Esophagus squamous epithelium (tissue), 4 donors: ENCODE results near the gene MED27.

Experiments used
- CTCF ChIP-seq, 6 experiments: fragments of 450-650 bp in 4 of 6; fragments of 200-600 bp in 2 of 6; sonication (generic) in 2 of 6; IDR thresholded peaks; one replicate each; pipeline ENCODE4 v1.5.1; 2016 to 2019; ENCODE audit warnings: antibody characterized with exemption in 6 of 6, mild to moderate bottlenecking in 4 of 6, moderate library complexity in 4 of 6
- POLR2A ChIP-seq, 4 donors: fragments of 450-650 bp; IDR thresholded peaks; one replicate each; pipeline ENCODE4 v1.6.1; 2017; ENCODE audit warnings: antibody characterized with exemption in 4 of 4, mild to moderate bottlenecking in 4 of 4, moderate library complexity in 3 of 4

- TF ChIP-seq CTCF (IDR thresholded peaks at IDR 0.05), result no peak
- TF ChIP-seq POLR2A (IDR thresholded peaks at IDR 0.05), result no peak
Measured at GRCh38 chr9:132015866-132016265, 63.8 kb downstream of the MED27 start.
